CD14-positive monocyte (primary cell): ENCODE data around the gene LSM4. TPM values are rescaled to one million over a fixed set of nuclear protein-coding genes. Genes with fewer than 3 reads are reported as not detected.
A peak's percentile ranks its signal among the peaks of the same experiment; 100 is the strongest.

Experiments used
- DNase-seq, 3 donors: peaks; one replicate each; pipeline ENCODE4 v3.0.0-alpha.2; 2011 to 2022
- H2AFZ ChIP-seq: 2 replicates; pipeline ENCODE4 v1.6.0; 2012; ENCODE audit warnings: mild to moderate bottlenecking, low read depth, low read length, inconsistent platforms; ENCODE audit not compliant: insufficient read depth, poor library complexity, severe bottlenecking
- H3K27ac ChIP-seq, 2 donors: 1 replicate in 1 of 2; 2 replicates in 1 of 2; pipeline ENCODE4 v1.5.1; 2012 to 2013; ENCODE audit warnings: low read length in 2 of 2, control low read depth in 1 of 2, inconsistent platforms in 1 of 2, low read depth in 1 of 2, mild to moderate bottlenecking in 1 of 2
- H3K27me3 ChIP-seq, 2 donors: one replicate each; pipeline versions ENCODE4 v1.6.0 to v1.6.1; 2011 to 2013; ENCODE audit warnings: low read length in 2 of 2; ENCODE audit not compliant: control insufficient read depth in 2 of 2, insufficient read depth in 2 of 2
- H3K36me3 ChIP-seq, 2 donors: replicated peaks in 1 of 2; 1 replicate in 1 of 2; 2 replicates in 1 of 2; pipeline versions ENCODE4 v1.5.1 to v1.6.1; 2012 to 2013; ENCODE audit warnings: low read length in 2 of 2, control low read depth in 1 of 2, inconsistent platforms in 1 of 2, mild to moderate bottlenecking in 1 of 2; ENCODE audit not compliant: insufficient read depth in 2 of 2, control insufficient read depth in 1 of 2
- H3K4me1 ChIP-seq, 2 donors: 1 replicate in 1 of 2; 2 replicates in 1 of 2; pipeline versions ENCODE4 v1.5.1 to v1.6.1; 2012 to 2013; ENCODE audit warnings: low read length in 2 of 2, control low read depth in 1 of 2, inconsistent platforms in 1 of 2, mild to moderate bottlenecking in 1 of 2, moderate library complexity in 1 of 2; ENCODE audit not compliant: insufficient read depth in 2 of 2, control insufficient read depth in 1 of 2
- H3K4me2 ChIP-seq: replicated peaks from 2 replicates; pipeline ENCODE3; 2012; ENCODE audit warnings: low read length, moderate library complexity, mild to moderate bottlenecking; ENCODE audit not compliant: poor library complexity, severe bottlenecking; ENCODE audit errors: extremely low read depth
- H3K4me3 ChIP-seq, 3 experiments: fragments of 200-600 bp in 1 of 3; sonication (generic) in 1 of 3; replicated peaks in 1 of 3; 1 replicate in 2 of 3; 2 replicates in 1 of 3; pipeline ENCODE4 v1.5.1; 2011 to 2013; ENCODE audit warnings: low read length in 3 of 3, mild to moderate bottlenecking in 3 of 3, control low read depth in 2 of 3, low read depth in 2 of 3, inconsistent platforms in 1 of 3, moderate library complexity in 1 of 3
- H3K79me2 ChIP-seq: 2 replicates; pipeline ENCODE4 v1.6.0; 2012; ENCODE audit warnings: mild to moderate bottlenecking, control low read depth, inconsistent platforms, low read length, moderate library complexity; ENCODE audit not compliant: insufficient read depth
- H3K9ac ChIP-seq: 2 replicates; pipeline ENCODE4 v1.6.0; 2017; ENCODE audit warnings: low read length, mild to moderate bottlenecking; ENCODE audit not compliant: insufficient read depth, poor library complexity, severe bottlenecking
- H3K9me3 ChIP-seq, 2 donors: replicated peaks in 1 of 2; 1 replicate in 1 of 2; 2 replicates in 1 of 2; pipeline versions ENCODE4 v1.5.1 to v1.6.1; 2012 to 2013; ENCODE audit warnings: low read length in 2 of 2, control low read depth in 1 of 2; ENCODE audit not compliant: control insufficient read depth in 1 of 2, insufficient read depth in 1 of 2
- H4K20me1 ChIP-seq: 2 replicates; pipeline ENCODE4 v1.6.0; 2012; ENCODE audit warnings: mild to moderate bottlenecking, low read length, control low read depth, moderate library complexity; ENCODE audit not compliant: insufficient read depth
- H3K27ac Mint-ChIP-seq, 7 donors: one replicate each; pipeline ENCODE4 v1.8.0; 2020; ENCODE audit warnings: mild to moderate bottlenecking in 7 of 7, mixed read lengths in 7 of 7, moderate library complexity in 6 of 7, inconsistent platforms in 2 of 7
- H3K27me3 Mint-ChIP-seq, 3 donors: one replicate each; pipeline ENCODE4 v1.8.0; 2021 to 2022; ENCODE audit warnings: low read depth in 3 of 3, mild to moderate bottlenecking in 3 of 3, mixed read lengths in 3 of 3, moderate library complexity in 3 of 3, inconsistent platforms in 1 of 3
- H3K36me3 Mint-ChIP-seq, 2 donors: one replicate each; pipeline ENCODE4 v1.8.0; 2020; ENCODE audit warnings: mixed read lengths in 2 of 2, inconsistent platforms in 1 of 2, mild to moderate bottlenecking in 1 of 2
- H3K4me1 Mint-ChIP-seq: one replicate; pipeline ENCODE4 v1.8.0; 2020; ENCODE audit warnings: mild to moderate bottlenecking, mixed read lengths
- H3K4me3 Mint-ChIP-seq, 2 donors: one replicate each; pipeline ENCODE4 v1.8.0; 2020; ENCODE audit warnings: mild to moderate bottlenecking in 2 of 2, mixed read lengths in 2 of 2, moderate library complexity in 1 of 2
- H3K9me3 Mint-ChIP-seq, 7 donors: one replicate each; pipeline ENCODE4 v1.8.0; 2020 to 2022; ENCODE audit warnings: mixed read lengths in 7 of 7, mild to moderate bottlenecking in 6 of 7, moderate library complexity in 6 of 7, inconsistent platforms in 2 of 7
- CTCF ChIP-seq: fragments of 200-600 bp; IDR thresholded peaks from one replicate; pipeline ENCODE4 v1.8.0; 2022; ENCODE audit warnings: antibody characterized with exemption, mild to moderate bottlenecking
- WGBS: methylation state at CpG from one replicate; pipeline ENCODE4 v1.1.5; 2013; ENCODE audit warnings: missing lambda C conversion rate; ENCODE audit not compliant: insufficient coverage; 5-methylcytosine and 5-hydroxymethylcytosine counted together
- intact Hi-C, 2 donors: fragments of 100-400 bp; cut with micrococcal nuclease; formaldehyde crosslinking; loops; one replicate each; pipeline versions ENCODE4 v1.15.0 to v1.15.1; 2023
- polyA plus RNA-seq, 3 donors: library from polyadenylated mRNA; depleted of rRNA in 1 of 3; unstranded in 2 of 3; stranded (reverse) in 1 of 3; fragments of 300-500 nt in 2 of 3; fragments of >200 nt in 1 of 3; fragmentation: Illumina TruSeq in 2 of 3; gene quantifications; 1 replicate in 2 of 3; 2 replicates in 1 of 3; pipeline ENCODE4 v1.2.3, GENCODE V29; 2012 to 2021

The LSM4 gene
- polyA plus RNA-seq, 3 donors: 66.5 to 143 (median 97.0) TPM

GRCh38 chr19:18304458-18305310 is 18.2 kb downstream of the LSM4 start:
- H3K4me1 Mint-ChIP-seq: peaks cover 42% of the 10 kb centered on the region
- H3K27me3 ChIP-seq: no peaks in the 10 kb centered on the region
- no peaks in the 10 kb centered on the region for H3K27me3 Mint-ChIP-seq
- H3K36me3 ChIP-seq: peaks cover 18 to 35% of the 10 kb centered on the region in 2 donors
- intact Hi-C loops: loop anchor here (2.0 kb wide), 2 partner anchors 14 to 22 kb away; no protein-coding TSS in a partner anchor
- no peaks in the 10 kb centered on the region for H3K9me3 ChIP-seq
- H3K4me1 ChIP-seq: peaks cover 50 to 57% of the 10 kb centered on the region in 2 donors
- H3K4me3 ChIP-seq: peak overlapping the region; percentile 38 to 76 (median 45)
- peak; percentile 84 to 86 (median 85) for DNase-seq
- H3K4me3 Mint-ChIP-seq: peak overlapping the region; percentile 88 to 92
- no peak for TF ChIP-seq CTCF
- H3K27ac Mint-ChIP-seq: peak overlapping the region; percentile 97 to 100 (median 99)
- peak overlapping the region; percentile 79 for H3K4me2 ChIP-seq
- peak overlapping the region; percentile 66 for H2AFZ ChIP-seq
- H3K27ac ChIP-seq: peak overlapping the region; percentile 87 to 98
- peaks cover 16 to 24% of the 10 kb centered on the region in 2 donors for H3K36me3 Mint-ChIP-seq
- peaks cover 0 to 3% (median 0%) of the 10 kb centered on the region in 7 donors for H3K9me3 Mint-ChIP-seq
- H3K79me2 ChIP-seq: no peaks in the 10 kb centered on the region
- no peaks in the 10 kb centered on the region for H4K20me1 ChIP-seq
- H3K9ac ChIP-seq: peak overlapping the region; percentile 85
- WGBS: under 1% methylated on average over 27 of the region's 29 CpGs

GRCh38 chr19:18304208-18304457 is 18.7 kb downstream of the LSM4 start:
- intact Hi-C loops: loop anchor here (2.0 kb wide), 2 partner anchors 15 to 21 kb away; no protein-coding TSS in a partner anchor

More at GRCh38 chr19:18304208-18304457, 18.7 kb downstream of the LSM4 start:
- WGBS: 6% methylated on average over 2 of the region's 2 CpGs
- peak overlapping the region; percentile 38 to 76 (median 45) for H3K4me3 ChIP-seq
- no peaks in the 10 kb centered on the region for H4K20me1 ChIP-seq
- Mint-ChIP-seq H3K4me3 (peak overlapping the region; percentile 88 to 92), H3K36me3 (peaks cover 13 to 20% of the 10 kb centered on the region in 2 donors), H3K9me3 (peaks cover 0 to 3% (median 0%) of the 10 kb centered on the region in 7 donors), H3K27me3 (no peaks in the 10 kb centered on the region), H3K27ac (peak overlapping the region; percentile 97 to 100 (median 99)), H3K4me1 (peaks cover 42% of the 10 kb centered on the region)
- no peaks in the 10 kb centered on the region for H3K9me3 ChIP-seq
- H3K79me2 ChIP-seq: no peaks in the 10 kb centered on the region
- peak in 2 of 3 donors; percentile 15 to 31 for DNase-seq
- H3K27me3 ChIP-seq: no peaks in the 10 kb centered on the region
- TF ChIP-seq CTCF: no peak
- no peak overlapping the region for H2AFZ ChIP-seq
- H3K9ac ChIP-seq: peak overlapping the region; percentile 85
- H3K4me1 ChIP-seq: peaks cover 50 to 57% of the 10 kb centered on the region in 2 donors
- H3K4me2 ChIP-seq: peak overlapping the region; percentile 79
- peak overlapping the region; percentile 87 to 98 for H3K27ac ChIP-seq
- H3K36me3 ChIP-seq: peaks cover 13 to 29% of the 10 kb centered on the region in 2 donors
